ENCODE data around the gene ELL.

ELL gene

GRCh38 chr19:18481505-18482222 is 40.2 kb downstream of the ELL start:
- no peak for DNase-seq (ENCODE audit: low spot score)
- TF ChIP-seq CTCF (conservative IDR thresholded peaks at IDR 0.05; ENCODE audit: low read depth): no peak
- ChIA-PET CTCF (interaction anchor here (0.6 kb wide), 1 partner anchor 13 kb away, joined by 4 read pairs; no protein-coding TSS in a partner anchor), POLR2A (ENCODE audit: low non-redundant PET) (interaction anchor here (0.5 to 0.6 kb wide), 2 partner anchors 15 to 23 kb away, joined by 3 to 6 read pairs; no protein-coding TSS in a partner anchor)
- H3K27ac ChIP-seq: peak overlapping the region; percentile 85

GRCh38 chr19:18480006-18480691 is 41.7 kb downstream of the ELL start:
- CTCF ChIA-PET: interaction anchor here (0.6 kb wide), 1 partner anchor 166 kb away, joined by 6 read pairs; no protein-coding TSS in a partner anchor
- DNase-seq (ENCODE audit: low spot score): no peak
- POLR2A ChIA-PET (ENCODE audit: low non-redundant PET): no interaction called here
- H3K27ac ChIP-seq: peak overlapping the region; percentile 85
- no peak for TF ChIP-seq CTCF (conservative IDR thresholded peaks at IDR 0.05; ENCODE audit: low read depth)

GRCh38 chr19:18478545-18479311 is 43.1 kb downstream of the ELL start:
- ChIA-PET CTCF (interaction anchor here (0.7 to 1.2 kb wide), 3 partner anchors 28 to 201 kb away, joined by 3 read pairs; no protein-coding TSS in a partner anchor), POLR2A (ENCODE audit: low non-redundant PET) (no interaction called here)
- no peak for TF ChIP-seq CTCF (conservative IDR thresholded peaks at IDR 0.05; ENCODE audit: low read depth)
- peak; percentile 91 for DNase-seq (ENCODE audit: low spot score)
- H3K27ac ChIP-seq: peak overlapping the region; percentile 85

- DNase-seq (ENCODE audit: low spot score): no peak
- peak overlapping the region; percentile 85 for H3K27ac ChIP-seq
- POLR2A ChIA-PET (ENCODE audit: low non-redundant PET): no interaction called here
- TF ChIP-seq CTCF (conservative IDR thresholded peaks at IDR 0.05; ENCODE audit: low read depth): no peak
- CTCF ChIA-PET: interaction anchor here (0.7 to 1.2 kb wide), 3 partner anchors 27 to 201 kb away, joined by 3 read pairs; no protein-coding TSS in a partner anchor
These were observed 43.9 kb downstream of the ELL start for GRCh38 chr19:18477974-18478373.

- no peak for DNase-seq (ENCODE audit: low spot score)
- ChIA-PET POLR2A (ENCODE audit: low non-redundant PET) (no interaction called here), CTCF (interaction anchor here (1.2 kb wide), 2 partner anchors 26 to 112 kb away, joined by 3 read pairs; no protein-coding TSS in a partner anchor)
- TF ChIP-seq CTCF (conservative IDR thresholded peaks at IDR 0.05; ENCODE audit: low read depth): no peak
- peak overlapping the region; percentile 85 for H3K27ac ChIP-seq
These were observed 44.7 kb downstream of the ELL start for GRCh38 chr19:18477042-18477779.

Measured in RWPE1 (cell line).